ENCODE measurements around the gene GSS.

GRCh38 chr20:34989118-34989517 is 33.5 kb upstream of the GSS start:
- no peak for TF ChIP-seq EZH2 (IDR thresholded peaks at IDR 0.05; ENCODE audit: low read depth)
- TF ChIP-seq, protein P1, sequence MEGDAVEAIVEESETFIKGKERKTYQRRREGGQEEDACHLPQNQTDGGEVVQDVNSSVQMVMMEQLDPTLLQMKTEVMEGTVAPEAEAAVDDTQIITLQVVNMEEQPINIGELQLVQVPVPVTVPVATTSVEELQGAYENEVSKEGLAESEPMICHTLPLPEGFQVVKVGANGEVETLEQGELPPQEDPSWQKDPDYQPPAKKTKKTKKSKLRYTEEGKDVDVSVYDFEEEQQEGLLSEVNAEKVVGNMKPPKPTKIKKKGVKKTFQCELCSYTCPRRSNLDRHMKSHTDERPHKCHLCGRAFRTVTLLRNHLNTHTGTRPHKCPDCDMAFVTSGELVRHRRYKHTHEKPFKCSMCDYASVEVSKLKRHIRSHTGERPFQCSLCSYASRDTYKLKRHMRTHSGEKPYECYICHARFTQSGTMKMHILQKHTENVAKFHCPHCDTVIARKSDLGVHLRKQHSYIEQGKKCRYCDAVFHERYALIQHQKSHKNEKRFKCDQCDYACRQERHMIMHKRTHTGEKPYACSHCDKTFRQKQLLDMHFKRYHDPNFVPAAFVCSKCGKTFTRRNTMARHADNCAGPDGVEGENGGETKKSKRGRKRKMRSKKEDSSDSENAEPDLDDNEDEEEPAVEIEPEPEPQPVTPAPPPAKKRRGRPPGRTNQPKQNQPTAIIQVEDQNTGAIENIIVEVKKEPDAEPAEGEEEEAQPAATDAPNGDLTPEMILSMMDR (conservative IDR thresholded peaks at IDR 0.05): no peak
